Omental fat pad (tissue), 4 donors: ENCODE measurements around the gene CCNJ. TPM values are rescaled to one million over a fixed set of nuclear protein-coding genes. Genes with fewer than 3 reads are reported as not detected.

ENCODE experiments used
- ATAC-seq: fragments of 150-250 bp; one replicate; pipeline ENCODE4 v1.9.1; 2016; ENCODE audit warnings: mild to moderate bottlenecking, moderate library complexity; ENCODE audit not compliant: low FRiP score
- DNase-seq: peaks from one replicate; pipeline ENCODE4 v3.0.0-alpha.2; 2019; ENCODE audit warnings: low spot score
- total RNA-seq, 4 donors: library from RNA; depleted of rRNA; stranded (reverse); fragments of >200 nt; gene quantifications; one replicate each; pipeline ENCODE4 v1.1.0, GENCODE V29; 2016
- TF ChIP-seq, protein P1 (sequence below), 3 donors: fragments of 450-650 bp; IDR thresholded peaks; one replicate each; pipeline ENCODE4 v1.5.1; 2016 to 2017; ENCODE audit warnings: antibody characterized with exemption in 3 of 3, mild to moderate bottlenecking in 3 of 3, moderate library complexity in 2 of 3

CCNJ gene
- total RNA-seq, 4 donors from 2014 or later = 3.8 to 12.1 (median 5.1) TPM

DNA sequence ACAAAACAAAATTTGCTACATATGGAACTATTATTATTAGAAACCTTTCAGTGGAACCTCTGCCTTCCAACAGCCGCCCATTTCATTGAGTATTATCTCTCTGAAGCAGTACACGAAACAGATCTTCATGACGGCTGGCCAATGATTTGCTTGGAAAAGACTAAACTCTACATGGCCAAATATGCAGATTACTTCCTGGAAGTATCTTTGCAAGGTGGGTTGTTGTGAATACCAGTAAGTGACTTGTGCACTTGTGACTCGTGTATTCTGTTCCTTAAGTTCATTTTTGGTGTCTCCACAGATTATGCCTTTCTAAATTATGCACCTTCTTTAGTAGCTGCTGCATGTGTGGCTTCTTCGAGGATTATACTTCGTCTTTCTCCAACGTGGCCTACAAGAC, 13.4 kb downstream of the CCNJ start:
- DNase-seq (no peak), ATAC-seq (no peak)
- TF ChIP-seq, protein P1, sequence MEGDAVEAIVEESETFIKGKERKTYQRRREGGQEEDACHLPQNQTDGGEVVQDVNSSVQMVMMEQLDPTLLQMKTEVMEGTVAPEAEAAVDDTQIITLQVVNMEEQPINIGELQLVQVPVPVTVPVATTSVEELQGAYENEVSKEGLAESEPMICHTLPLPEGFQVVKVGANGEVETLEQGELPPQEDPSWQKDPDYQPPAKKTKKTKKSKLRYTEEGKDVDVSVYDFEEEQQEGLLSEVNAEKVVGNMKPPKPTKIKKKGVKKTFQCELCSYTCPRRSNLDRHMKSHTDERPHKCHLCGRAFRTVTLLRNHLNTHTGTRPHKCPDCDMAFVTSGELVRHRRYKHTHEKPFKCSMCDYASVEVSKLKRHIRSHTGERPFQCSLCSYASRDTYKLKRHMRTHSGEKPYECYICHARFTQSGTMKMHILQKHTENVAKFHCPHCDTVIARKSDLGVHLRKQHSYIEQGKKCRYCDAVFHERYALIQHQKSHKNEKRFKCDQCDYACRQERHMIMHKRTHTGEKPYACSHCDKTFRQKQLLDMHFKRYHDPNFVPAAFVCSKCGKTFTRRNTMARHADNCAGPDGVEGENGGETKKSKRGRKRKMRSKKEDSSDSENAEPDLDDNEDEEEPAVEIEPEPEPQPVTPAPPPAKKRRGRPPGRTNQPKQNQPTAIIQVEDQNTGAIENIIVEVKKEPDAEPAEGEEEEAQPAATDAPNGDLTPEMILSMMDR (IDR thresholded peaks at IDR 0.05) = no peak

DNA sequence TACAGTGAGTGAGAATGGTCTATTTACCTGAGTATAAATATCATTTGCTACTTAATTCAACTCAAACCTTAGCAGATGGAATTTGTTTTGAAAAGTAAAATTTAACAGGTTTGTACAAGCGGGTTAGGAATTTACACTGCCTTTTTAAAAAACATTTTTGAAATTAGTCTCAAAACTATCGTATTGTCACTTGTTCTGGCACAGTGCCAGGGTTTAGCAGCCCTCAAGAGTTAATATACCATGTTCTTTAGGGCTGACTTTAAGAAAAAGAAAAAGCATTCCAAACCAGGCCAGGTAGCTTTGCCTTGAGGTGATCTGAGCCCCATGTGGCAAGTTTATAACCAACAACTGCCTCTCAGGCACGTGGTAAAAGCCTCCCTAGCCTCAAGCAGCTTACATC, 17.8 kb downstream of the CCNJ start:
- TF ChIP-seq, protein P1 (IDR thresholded peaks at IDR 0.05) = no peak
- ATAC-seq (no peak), DNase-seq (no peak)

DNA sequence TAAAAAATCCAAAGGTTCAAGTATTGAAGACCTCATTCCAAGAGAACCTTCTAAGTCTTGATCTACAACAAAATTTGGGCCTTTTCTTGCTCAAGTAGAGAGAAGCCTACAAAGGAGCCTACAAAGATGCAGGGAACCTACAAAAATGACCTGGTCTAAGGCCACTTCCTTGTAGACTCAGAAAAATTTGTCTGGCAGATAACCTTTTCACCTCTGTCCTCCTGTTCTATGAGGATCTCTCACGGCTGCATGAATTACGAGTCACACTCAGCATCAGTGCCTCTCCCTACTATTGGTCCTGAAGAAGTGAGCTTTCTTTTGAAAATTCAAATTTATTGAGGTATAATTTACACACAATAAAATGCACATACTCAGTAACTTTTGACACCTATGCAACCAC, 29.3 kb downstream of the CCNJ start:
- TF ChIP-seq, protein P1 (IDR thresholded peaks at IDR 0.05) = no peak
- ATAC-seq (no peak), DNase-seq (no peak)

DNA sequence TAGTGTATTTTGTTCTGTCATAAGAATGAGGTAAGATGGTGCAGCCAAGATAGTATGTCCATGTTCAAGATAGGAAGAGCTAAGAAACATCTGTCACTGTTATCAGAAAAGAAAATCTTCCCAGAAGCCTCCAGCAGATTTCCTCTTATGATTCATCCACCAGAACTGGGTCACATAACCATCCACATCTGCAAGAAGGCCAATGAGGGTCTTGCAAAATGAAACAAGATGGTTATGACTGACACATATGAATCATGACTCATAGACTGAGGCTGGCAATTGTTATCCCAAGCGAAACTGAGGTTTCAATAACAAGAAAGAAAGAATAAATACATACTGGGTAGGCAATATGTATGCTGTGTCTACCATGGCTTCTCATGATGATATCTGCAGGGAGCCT, 30.3 kb downstream of the CCNJ start:
- DNase-seq = no peak
- TF ChIP-seq, protein P1 (IDR thresholded peaks at IDR 0.05) = no peak
- no peak for ATAC-seq

DNA sequence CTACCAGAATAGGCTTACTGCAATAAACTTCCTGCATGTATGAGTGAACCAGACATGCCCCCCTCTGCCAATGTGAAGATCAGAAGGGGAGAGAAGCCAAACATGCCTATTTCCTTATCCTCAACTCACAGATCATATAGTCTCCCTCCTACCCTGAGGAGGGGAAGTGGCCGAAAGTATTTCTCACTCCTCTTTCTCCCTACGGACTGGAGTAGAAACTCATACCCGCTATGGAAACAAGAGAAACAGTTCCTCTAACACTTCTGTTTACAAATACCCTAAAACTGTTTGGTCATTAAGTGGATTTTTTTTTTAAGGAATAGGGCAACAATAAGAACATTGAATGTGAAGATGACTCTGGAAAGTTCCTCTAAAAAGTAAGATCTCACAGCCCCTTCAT, 31.4 kb downstream of the CCNJ start:
- DNase-seq (no peak), ATAC-seq (no peak)
- TF ChIP-seq, protein P1 (IDR thresholded peaks at IDR 0.05) = no peak

DNA sequence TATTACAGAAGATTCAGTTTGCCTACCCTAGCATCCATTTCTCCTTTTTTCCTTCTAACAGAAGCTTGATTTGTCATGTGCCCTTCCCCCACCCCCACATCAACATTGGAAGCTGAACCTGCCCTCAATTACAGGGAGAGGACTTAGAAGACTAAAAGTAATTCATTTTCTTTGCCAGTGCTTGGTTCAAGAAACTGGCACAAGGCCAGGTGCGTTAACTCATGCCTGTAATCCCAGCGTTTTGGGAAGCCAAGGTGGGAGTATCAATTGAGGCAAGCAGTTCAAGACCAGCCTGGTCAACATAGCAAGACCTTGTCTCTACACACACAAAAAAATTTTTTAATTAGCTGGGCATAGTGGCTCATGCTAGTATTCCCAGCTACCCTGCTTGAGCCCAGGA, 32.6 kb downstream of the CCNJ start:
- ATAC-seq (no peak), DNase-seq (no peak)
- TF ChIP-seq, protein P1 (IDR thresholded peaks at IDR 0.05) = no peak

DNA sequence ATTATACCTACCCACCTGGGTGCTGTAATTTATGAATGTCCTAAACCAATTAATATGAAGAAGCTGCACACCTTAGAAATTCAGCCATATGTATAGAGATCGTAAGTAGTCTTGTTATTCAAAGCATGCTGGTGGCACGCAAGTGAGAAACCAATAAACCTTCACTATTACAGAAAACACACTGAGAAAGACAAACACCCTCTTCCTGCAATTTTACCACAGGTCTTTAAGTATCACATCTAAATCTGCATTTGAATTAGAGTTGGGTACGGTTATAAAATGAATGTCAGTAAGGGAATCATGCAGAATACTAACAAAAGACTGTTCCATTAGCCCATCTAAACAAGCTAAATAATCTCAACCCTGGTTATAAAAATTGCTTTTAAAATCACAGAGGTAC, 33.8 kb downstream of the CCNJ start:
- no peak for ATAC-seq
- TF ChIP-seq, protein P1 (IDR thresholded peaks at IDR 0.05) = no peak

More for the DNA sequence above, 33.8 kb downstream of the CCNJ start:
- no peak for DNase-seq
